ENCODE results near the gene NOCT. TPM values are rescaled to one million over a fixed set of nuclear protein-coding genes. Genes with fewer than 3 reads are reported as not detected.

Gene NOCT
- polyA plus RNA-seq, 1 donor (not counting 4 experiments of a cell fraction or from before 2014, with no cell fraction given): 12.6 TPM

DNA sequence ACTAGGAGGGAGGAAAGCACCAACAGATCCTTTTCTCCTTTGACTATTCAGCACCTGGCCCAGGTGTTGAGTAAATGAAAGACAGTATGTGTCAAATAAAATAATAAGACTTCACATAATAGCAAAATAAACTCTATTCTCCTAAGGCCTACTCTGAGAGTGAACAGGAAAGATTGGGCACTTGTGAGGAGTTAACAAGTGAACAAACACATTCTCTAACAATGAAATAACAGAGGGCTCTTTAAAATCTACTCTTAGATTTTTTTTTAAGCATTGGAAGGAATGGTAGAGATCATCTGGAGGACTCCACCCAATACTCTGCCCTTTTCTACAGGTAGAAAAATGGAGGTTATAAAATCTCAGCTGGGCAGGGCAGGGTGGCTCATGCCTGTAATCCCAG lies 39.1 kb upstream of the NOCT start:
- H3K27me3 ChIP-seq (ENCODE audit: control insufficient read depth, extremely low read depth, insufficient read depth, low read length): no peaks in the 10 kb centered on the region
- H3K79me2 ChIP-seq (ENCODE audit: control insufficient read depth, insufficient read depth, low read length): no peaks in the 10 kb centered on the region
- no peak overlapping the region for H3K27ac ChIP-seq (ENCODE audit: control insufficient read depth, insufficient read depth, low read length)
- no peaks in the 10 kb centered on the region for H3K36me3 ChIP-seq (ENCODE audit: control insufficient read depth in 2 of 2, extremely low read depth in 1 of 2, insufficient read depth in 2 of 2, low read length in 2 of 2)
- TF ChIP-seq EZH2 (IDR thresholded peaks at IDR 0.05; ENCODE audit: low read length): no peak
- TF ChIP-seq, protein P1, sequence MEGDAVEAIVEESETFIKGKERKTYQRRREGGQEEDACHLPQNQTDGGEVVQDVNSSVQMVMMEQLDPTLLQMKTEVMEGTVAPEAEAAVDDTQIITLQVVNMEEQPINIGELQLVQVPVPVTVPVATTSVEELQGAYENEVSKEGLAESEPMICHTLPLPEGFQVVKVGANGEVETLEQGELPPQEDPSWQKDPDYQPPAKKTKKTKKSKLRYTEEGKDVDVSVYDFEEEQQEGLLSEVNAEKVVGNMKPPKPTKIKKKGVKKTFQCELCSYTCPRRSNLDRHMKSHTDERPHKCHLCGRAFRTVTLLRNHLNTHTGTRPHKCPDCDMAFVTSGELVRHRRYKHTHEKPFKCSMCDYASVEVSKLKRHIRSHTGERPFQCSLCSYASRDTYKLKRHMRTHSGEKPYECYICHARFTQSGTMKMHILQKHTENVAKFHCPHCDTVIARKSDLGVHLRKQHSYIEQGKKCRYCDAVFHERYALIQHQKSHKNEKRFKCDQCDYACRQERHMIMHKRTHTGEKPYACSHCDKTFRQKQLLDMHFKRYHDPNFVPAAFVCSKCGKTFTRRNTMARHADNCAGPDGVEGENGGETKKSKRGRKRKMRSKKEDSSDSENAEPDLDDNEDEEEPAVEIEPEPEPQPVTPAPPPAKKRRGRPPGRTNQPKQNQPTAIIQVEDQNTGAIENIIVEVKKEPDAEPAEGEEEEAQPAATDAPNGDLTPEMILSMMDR (optimal IDR thresholded peaks at IDR 0.05 in 1 of 3, IDR thresholded peaks at IDR 0.05 in 1 of 3, conservative IDR thresholded peaks at IDR 0.05 in 1 of 3; ENCODE audit: extremely low read depth in 1 of 3, insufficient read depth in 2 of 3, low read length in 3 of 3): no peak
- dilution Hi-C loops (cut with MboI; ENCODE audit: extremely low pct_ligation_motif_present, low sequenced_read_pairs): no loop called here
- FAIRE-seq (no peak), DNase-seq (ENCODE audit: low read depth, low spot score) (no peak)
- H3K9me3 ChIP-seq (ENCODE audit: control insufficient read depth, low read depth, low read length): no peaks in the 10 kb centered on the region
- H3K9ac ChIP-seq (ENCODE audit: control insufficient read depth, extremely low read depth, insufficient read depth, low read length): no peak overlapping the region
- H3K4me1 ChIP-seq (ENCODE audit: control insufficient read depth, extremely low read depth, insufficient read depth, low read length): peaks cover 3% of the 10 kb centered on the region
- no peaks in the 10 kb centered on the region for H4K20me1 ChIP-seq (ENCODE audit: control insufficient read depth, extremely low read depth, insufficient read depth, low read length)
- no peak overlapping the region for H2AFZ ChIP-seq (ENCODE audit: control insufficient read depth, low read length)
- H3K4me2 ChIP-seq (ENCODE audit: control insufficient read depth, extremely low read depth, insufficient read depth, low read depth, low read length): no peak overlapping the region
- no peak overlapping the region for H3K4me3 ChIP-seq (ENCODE audit: control insufficient read depth in 2 of 3, extremely low read depth in 1 of 3, insufficient read depth in 2 of 3, low read depth in 1 of 3, low read length in 3 of 3)
- H3K9me1 ChIP-seq (ENCODE audit: control insufficient read depth, extremely low read depth, insufficient read depth, low read length): no peaks in the 10 kb centered on the region

DNA sequence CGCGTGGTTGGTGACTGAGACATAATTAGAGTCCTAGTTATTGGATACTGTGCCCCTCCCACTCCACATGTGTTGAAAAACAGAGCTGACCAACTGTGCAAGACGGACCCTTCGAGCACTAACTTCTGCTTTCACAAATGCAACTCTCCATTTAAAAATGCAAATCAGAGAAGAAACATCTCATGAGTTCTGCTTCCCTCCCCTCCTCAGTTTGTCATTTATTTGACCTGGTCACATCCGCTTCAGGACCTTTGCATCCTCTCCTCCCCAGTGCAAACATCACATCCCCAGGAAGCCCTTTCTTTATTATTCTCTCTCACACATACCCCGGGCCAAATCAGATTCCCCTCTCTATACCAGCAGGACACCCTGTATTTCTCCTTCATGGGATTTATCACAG lies 38.1 kb upstream of the NOCT start:
- FAIRE-seq (no peak), DNase-seq (ENCODE audit: low read depth, low spot score) (no peak)
- no peaks in the 10 kb centered on the region for H3K79me2 ChIP-seq (ENCODE audit: control insufficient read depth, insufficient read depth, low read length)
- H3K36me3 ChIP-seq (ENCODE audit: control insufficient read depth in 2 of 2, extremely low read depth in 1 of 2, insufficient read depth in 2 of 2, low read length in 2 of 2): no peaks in the 10 kb centered on the region
- no peak overlapping the region for H3K4me2 ChIP-seq (ENCODE audit: control insufficient read depth, extremely low read depth, insufficient read depth, low read depth, low read length)
- TF ChIP-seq, protein P1 (optimal IDR thresholded peaks at IDR 0.05 in 1 of 3, IDR thresholded peaks at IDR 0.05 in 1 of 3, conservative IDR thresholded peaks at IDR 0.05 in 1 of 3; ENCODE audit: extremely low read depth in 1 of 3, insufficient read depth in 2 of 3, low read length in 3 of 3): no peak
- TF ChIP-seq EZH2 (IDR thresholded peaks at IDR 0.05; ENCODE audit: low read length): no peak
- no peaks in the 10 kb centered on the region for H3K9me1 ChIP-seq (ENCODE audit: control insufficient read depth, extremely low read depth, insufficient read depth, low read length)
- H3K4me3 ChIP-seq (ENCODE audit: control insufficient read depth in 2 of 3, extremely low read depth in 1 of 3, insufficient read depth in 2 of 3, low read depth in 1 of 3, low read length in 3 of 3): no peak overlapping the region
- no peaks in the 10 kb centered on the region for H3K27me3 ChIP-seq (ENCODE audit: control insufficient read depth, extremely low read depth, insufficient read depth, low read length)
- H3K27ac ChIP-seq (ENCODE audit: control insufficient read depth, insufficient read depth, low read length): no peak overlapping the region
- no peaks in the 10 kb centered on the region for H4K20me1 ChIP-seq (ENCODE audit: control insufficient read depth, extremely low read depth, insufficient read depth, low read length)
- no peaks in the 10 kb centered on the region for H3K9me3 ChIP-seq (ENCODE audit: control insufficient read depth, low read depth, low read length)
- no peak overlapping the region for H3K9ac ChIP-seq (ENCODE audit: control insufficient read depth, extremely low read depth, insufficient read depth, low read length)
- dilution Hi-C loops (cut with MboI; ENCODE audit: extremely low pct_ligation_motif_present, low sequenced_read_pairs): no loop called here
- peaks cover 3% of the 10 kb centered on the region for H3K4me1 ChIP-seq (ENCODE audit: control insufficient read depth, extremely low read depth, insufficient read depth, low read length)
- no peak overlapping the region for H2AFZ ChIP-seq (ENCODE audit: control insufficient read depth, low read length)

Data from keratinocyte (primary cell).